DND-41 (cell line): ENCODE data around the gene ANKRD31.

ENCODE experiments used
- CTCF ChIP-seq: IDR thresholded peaks from 2 replicates; pipeline ENCODE4 v1.5.1; 2012; ENCODE audit warnings: borderline replicate concordance, low read length, moderate library complexity, mild to moderate bottlenecking; ENCODE audit not compliant: poor library complexity, severe bottlenecking; ENCODE audit errors: extremely low read depth
- EZH2 ChIP-seq: IDR thresholded peaks from 3 replicates; pipeline ENCODE4 v1.6.1; 2012; ENCODE audit warnings: borderline replicate concordance, low read depth, mild to moderate bottlenecking, moderate library complexity, low read length, inconsistent platforms; ENCODE audit not compliant: severe bottlenecking

- TF ChIP-seq CTCF (no peak), EZH2 (no peak)
Observed at GRCh38 chr5:75142566-75143136, 94.0 kb downstream of the ANKRD31 start.
